Activated T-helper 1 cell treated with anti-CD3 and anti-CD28 coated beads, Interleukin-2, amount 50 U/mL, for 16 hours (primary cell): ENCODE measurements around the gene SEMA3A.
"Not testable (repeated sequence)": the region's sequence is repeated elsewhere in the genome, so short reads cannot be mapped to it uniquely, and the experiment has no call there.

Experiments used
- DNase-seq, 2 donors: peaks; one replicate each; pipeline ENCODE4 v3.0.0-alpha.2; 2020; ENCODE audit warnings: low read depth in 1 of 2, low spot score in 1 of 2

SEMA3A gene

GRCh38 chr7:84154991-84155781 is 39.4 kb downstream of the SEMA3A start:
- no peak for DNase-seq

- no peak for DNase-seq
These were observed 41.6 kb downstream of the SEMA3A start for GRCh38 chr7:84152995-84153394.

GRCh38 chr7:84150370-84150769 is 44.2 kb downstream of the SEMA3A start:
- not testable (repeated sequence) for DNase-seq

GRCh38 chr7:84149573-84149972 is 45.0 kb downstream of the SEMA3A start:
- DNase-seq = no peak

- no peak for DNase-seq
These were observed 48.7 kb downstream of the SEMA3A start for GRCh38 chr7:84145892-84146291.

GRCh38 chr7:84144935-84145334 is 49.7 kb downstream of the SEMA3A start:
- DNase-seq = no peak

GRCh38 chr7:84144480-84144879 is 50.1 kb downstream of the SEMA3A start:
- DNase-seq = no peak

GRCh38 chr7:84142726-84143125 is 51.9 kb downstream of the SEMA3A start:
- no peak for DNase-seq

GRCh38 chr7:84139986-84140729 is 54.4 kb downstream of the SEMA3A start:
- no peak for DNase-seq

GRCh38 chr7:84138411-84138810 is 56.2 kb downstream of the SEMA3A start:
- no peak for DNase-seq

- DNase-seq = no peak
These were observed 56.8 kb downstream of the SEMA3A start for GRCh38 chr7:84137812-84138211.

- DNase-seq = no peak
These were observed 57.8 kb downstream of the SEMA3A start for GRCh38 chr7:84136809-84137208.

- DNase-seq = no peak
These were observed 58.3 kb downstream of the SEMA3A start for GRCh38 chr7:84136336-84136735.

GRCh38 chr7:84134169-84134568 is 60.4 kb downstream of the SEMA3A start:
- no peak for DNase-seq

GRCh38 chr7:84125654-84126053 is 68.9 kb downstream of the SEMA3A start:
- no peak for DNase-seq

- DNase-seq = no peak
These were observed 70.5 kb downstream of the SEMA3A start for GRCh38 chr7:84123965-84124547.

- no peak for DNase-seq
These were observed 71.8 kb downstream of the SEMA3A start for GRCh38 chr7:84122582-84123360.

GRCh38 chr7:84117304-84117703 is 77.3 kb downstream of the SEMA3A start:
- DNase-seq = no peak

- no peak for DNase-seq
These were observed 80.4 kb downstream of the SEMA3A start for GRCh38 chr7:84113906-84114850.

GRCh38 chr7:84113286-84113685 is 81.3 kb downstream of the SEMA3A start:
- no peak for DNase-seq
